Ectodermal cell (in vitro differentiated cells): ENCODE measurements around the gene CALML4.
"Not testable (repeated sequence)": the region's sequence is repeated elsewhere in the genome, so short reads cannot be mapped to it uniquely, and the experiment has no call there.

ENCODE experiments used
- H3K27ac ChIP-seq: 2 replicates; pipeline ENCODE4 v1.7.0; 2013; ENCODE audit warnings: mild to moderate bottlenecking, low read depth, low read length; ENCODE audit not compliant: insufficient read depth, poor library complexity, severe bottlenecking
- H3K27me3 ChIP-seq: 2 replicates; pipeline ENCODE4 v1.7.0; 2013; ENCODE audit warnings: mild to moderate bottlenecking, low read length; ENCODE audit not compliant: insufficient read depth, control insufficient read depth, poor library complexity, severe bottlenecking
- H3K36me3 ChIP-seq: one replicate; pipeline ENCODE4 v1.7.0; 2013; ENCODE audit warnings: low read length; ENCODE audit not compliant: control insufficient read depth, insufficient read depth
- H3K4me1 ChIP-seq: one replicate; pipeline ENCODE4 v1.7.0; 2013; ENCODE audit warnings: low read length; ENCODE audit not compliant: control insufficient read depth, insufficient read depth
- H3K4me3 ChIP-seq: 2 replicates; pipeline ENCODE4 v1.7.0; 2013; ENCODE audit warnings: low read depth, low read length, control low read depth; ENCODE audit not compliant: insufficient read depth
- H3K9me3 ChIP-seq: 2 replicates; pipeline ENCODE4 v1.7.0; 2013; ENCODE audit warnings: mild to moderate bottlenecking, low read length, moderate library complexity; ENCODE audit not compliant: control insufficient read depth
- WGBS, 2 experiments: methylation state at CpG; one replicate each; pipeline ENCODE4 v1.1.7; 2013; ENCODE audit warnings: missing lambda C conversion rate in 2 of 2; 5-methylcytosine and 5-hydroxymethylcytosine counted together

The CALML4 gene

GRCh38 chr15:68232937-68233336 is 27.8 kb upstream of the CALML4 start:
- 90 to 93% methylated on average over 5 to 6 of the region's 6 CpGs for WGBS, 2 experiments
- Histone ChIP-seq H3K27ac (no peak overlapping the region), H3K9me3 (no peaks in the 10 kb centered on the region), H3K4me3 (no peak overlapping the region), H3K36me3 (no peaks in the 10 kb centered on the region), H3K4me1 (peaks cover 13% of the 10 kb centered on the region), H3K27me3 (no peaks in the 10 kb centered on the region)

GRCh38 chr15:68232449-68232848 is 27.3 kb upstream of the CALML4 start:
- H3K36me3 ChIP-seq: no peaks in the 10 kb centered on the region
- WGBS, 2 experiments: 90 to 91% methylated on average over 6 of the region's 6 CpGs

GRCh38 chr15:68231102-68231818 is 26.1 kb upstream of the CALML4 start:
- Histone ChIP-seq H3K4me1 (peaks cover 19% of the 10 kb centered on the region), H3K9me3 (no peaks in the 10 kb centered on the region), H3K27me3 (no peaks in the 10 kb centered on the region), H3K27ac (peak overlapping the region; percentile 20), H3K36me3 (no peaks in the 10 kb centered on the region), H3K4me3 (no peak overlapping the region)
- WGBS, 2 experiments: 69 to 82% methylated on average over 8 to 9 of the region's 9 CpGs

More at GRCh38 chr15:68232449-68232848, 27.3 kb upstream of the CALML4 start:
- Histone ChIP-seq H3K9me3 (no peaks in the 10 kb centered on the region), H3K4me3 (no peak overlapping the region), H3K27me3 (no peaks in the 10 kb centered on the region), H3K4me1 (peaks cover 18% of the 10 kb centered on the region), H3K27ac (no peak overlapping the region)

GRCh38 chr15:68230157-68231100 is 25.3 kb upstream of the CALML4 start:
- WGBS, 2 experiments: 73 to 74% methylated on average over 20 of the region's 20 CpGs
- Histone ChIP-seq H3K27me3 (no peaks in the 10 kb centered on the region), H3K9me3 (no peaks in the 10 kb centered on the region), H3K27ac (peak overlapping the region; percentile 5), H3K4me1 (peaks cover 19% of the 10 kb centered on the region), H3K36me3 (no peaks in the 10 kb centered on the region), H3K4me3 (peak overlapping the region; percentile 77)

GRCh38 chr15:68229386-68230156 is 24.4 kb upstream of the CALML4 start, which contains the start of gene CLN6:
TSS of gene CLN6 (minus strand) at chr15:68229728. CDS start at chr15:68229584, 144 bp downstream.
- 1% methylated on average over 82 of the region's 82 CpGs for WGBS, 2 experiments
- H3K4me3 ChIP-seq: peak within 1 kb of the TSS; percentile 77
- H3K4me1 ChIP-seq: peaks cover 19% of the 10 kb centered on the region
- H3K9me3 ChIP-seq: no peaks in the 10 kb centered on the region
- no peaks in the 10 kb centered on the region for H3K36me3 ChIP-seq
- no peaks in the 10 kb centered on the region for H3K27me3 ChIP-seq
- peak within 1 kb of the TSS; percentile 95 for H3K27ac ChIP-seq

- Histone ChIP-seq H3K36me3 (no peaks in the 10 kb centered on the region), H3K4me3 (peak overlapping the region; percentile 77), H3K27ac (peak overlapping the region; percentile 95), H3K27me3 (no peaks in the 10 kb centered on the region), H3K4me1 (peaks cover 16% of the 10 kb centered on the region), H3K9me3 (no peaks in the 10 kb centered on the region)
- 0% methylated on average over 39 of the region's 39 CpGs for WGBS, 2 experiments
Observed at GRCh38 chr15:68228971-68229385, 23.8 kb upstream of the CALML4 start.

- WGBS, 2 experiments: 40 to 43% methylated on average over 25 of the region's 25 CpGs
- Histone ChIP-seq H3K27me3 (no peaks in the 10 kb centered on the region), H3K36me3 (peaks cover 5% of the 10 kb centered on the region), H3K9me3 (no peaks in the 10 kb centered on the region), H3K4me3 (peak overlapping the region; percentile 77), H3K27ac (no peak overlapping the region), H3K4me1 (peaks cover 16% of the 10 kb centered on the region)
Observed at GRCh38 chr15:68228143-68228970, 23.2 kb upstream of the CALML4 start.

- peaks cover 16% of the 10 kb centered on the region for H3K4me1 ChIP-seq
- H3K4me3 ChIP-seq: peak overlapping the region; percentile 77
- H3K36me3 ChIP-seq: peaks cover 7% of the 10 kb centered on the region
- H3K27ac ChIP-seq: no peak overlapping the region
- WGBS, 2 experiments: 88 to 89% methylated on average over 9 of the region's 9 CpGs
- no peaks in the 10 kb centered on the region for H3K27me3 ChIP-seq
- no peaks in the 10 kb centered on the region for H3K9me3 ChIP-seq
Observed at GRCh38 chr15:68227643-68228142, 22.6 kb upstream of the CALML4 start.

- H3K4me1 ChIP-seq, H3K4me3 ChIP-seq, H3K36me3 ChIP-seq, H3K27ac ChIP-seq, H3K27me3 ChIP-seq, H3K9me3 ChIP-seq: not testable (repeated sequence)
- WGBS, 2 experiments: 90% methylated on average over 4 of the region's 4 CpGs
Observed at GRCh38 chr15:68225442-68225841, 20.3 kb upstream of the CALML4 start.
